ENCODE results near the gene COP1.
"Not testable (repeated sequence)": the region's sequence is repeated elsewhere in the genome, so short reads cannot be mapped to it uniquely, and the experiment has no call there.

COP1 gene

GRCh38 chr1:176033881-176034280 is 173.2 kb downstream of the COP1 start:
- Histone ChIP-seq H3K36me3 (ENCODE audit: insufficient read depth, low read length) (peaks cover 15% of the 10 kb centered on the region), H3K27me3 (ENCODE audit: insufficient read depth, low read length) (no peaks in the 10 kb centered on the region)
- 100% methylated on average over 1 of the region's 2 CpGs for WGBS

GRCh38 chr1:176033474-176033873 is 173.6 kb downstream of the COP1 start:
- H3K4me3 ChIP-seq (ENCODE audit: low read length): no peak overlapping the region
- H3K9me3 ChIP-seq (ENCODE audit: insufficient read depth, low read depth, low read length): no peaks in the 10 kb centered on the region
- H3K9ac ChIP-seq (ENCODE audit: low read depth, low read length): no peak overlapping the region
- H3K36me3 ChIP-seq (ENCODE audit: insufficient read depth, low read length): peaks cover 11% of the 10 kb centered on the region
- no peaks in the 10 kb centered on the region for H3K27me3 ChIP-seq (ENCODE audit: insufficient read depth, low read length)
- no CpG with 5 or more reads among the region's 1 CpG for WGBS
- H3K4me1 ChIP-seq (ENCODE audit: insufficient read depth, low read length): no peaks in the 10 kb centered on the region
- H3K27ac ChIP-seq (ENCODE audit: low read depth, low read length): no peak overlapping the region

More at GRCh38 chr1:176033881-176034280, 173.2 kb downstream of the COP1 start:
- H3K27ac ChIP-seq (ENCODE audit: low read depth, low read length): no peak overlapping the region
- H3K4me3 ChIP-seq (ENCODE audit: low read length): no peak overlapping the region
- H3K4me1 ChIP-seq (ENCODE audit: insufficient read depth, low read length): no peaks in the 10 kb centered on the region
- H3K9ac ChIP-seq (ENCODE audit: low read depth, low read length): no peak overlapping the region
- H3K9me3 ChIP-seq (ENCODE audit: insufficient read depth, low read depth, low read length): no peaks in the 10 kb centered on the region

GRCh38 chr1:176032040-176032645 is 174.9 kb downstream of the COP1 start:
- Histone ChIP-seq H3K9ac (ENCODE audit: low read depth, low read length) (no peak overlapping the region), H3K4me3 (ENCODE audit: low read length) (no peak overlapping the region), H3K9me3 (ENCODE audit: insufficient read depth, low read depth, low read length) (no peaks in the 10 kb centered on the region), H3K36me3 (ENCODE audit: insufficient read depth, low read length) (peaks cover 10% of the 10 kb centered on the region), H3K27ac (ENCODE audit: low read depth, low read length) (no peak overlapping the region), H3K27me3 (ENCODE audit: insufficient read depth, low read length) (no peaks in the 10 kb centered on the region), H3K4me1 (ENCODE audit: insufficient read depth, low read length) (no peaks in the 10 kb centered on the region)
- 89% methylated on average over 1 of the region's 2 CpGs for WGBS

- no peaks in the 10 kb centered on the region for H3K27me3 ChIP-seq (ENCODE audit: insufficient read depth, low read length)
- no peaks in the 10 kb centered on the region for H3K4me1 ChIP-seq (ENCODE audit: insufficient read depth, low read length)
- no peak overlapping the region for H3K9ac ChIP-seq (ENCODE audit: low read depth, low read length)
- WGBS: no CpG with 5 or more reads among the region's 2 CpGs
- no peaks in the 10 kb centered on the region for H3K9me3 ChIP-seq (ENCODE audit: insufficient read depth, low read depth, low read length)
- no peak overlapping the region for H3K27ac ChIP-seq (ENCODE audit: low read depth, low read length)
- peaks cover 16% of the 10 kb centered on the region for H3K36me3 ChIP-seq (ENCODE audit: insufficient read depth, low read length)
- no peak overlapping the region for H3K4me3 ChIP-seq (ENCODE audit: low read length)
Observed at GRCh38 chr1:176029609-176030008, 177.5 kb downstream of the COP1 start.

GRCh38 chr1:176029155-176029554 is 177.9 kb downstream of the COP1 start:
- H3K9ac ChIP-seq (ENCODE audit: low read depth, low read length): no peak overlapping the region

GRCh38 chr1:176027934-176028333 is 179.2 kb downstream of the COP1 start:
- H3K4me3 ChIP-seq (ENCODE audit: low read length); H3K27ac ChIP-seq (ENCODE audit: low read depth, low read length); H3K9me3 ChIP-seq (ENCODE audit: insufficient read depth, low read depth, low read length); H3K27me3 ChIP-seq (ENCODE audit: insufficient read depth, low read length); H3K9ac ChIP-seq (ENCODE audit: low read depth, low read length); H3K4me1 ChIP-seq (ENCODE audit: insufficient read depth, low read length): not testable (repeated sequence)
- peaks cover 16% of the 10 kb centered on the region for H3K36me3 ChIP-seq (ENCODE audit: insufficient read depth, low read length)
- 91% methylated on average over 4 of the region's 4 CpGs for WGBS

More at GRCh38 chr1:176029155-176029554, 177.9 kb downstream of the COP1 start:
- Histone ChIP-seq H3K4me3 (ENCODE audit: low read length) (no peak overlapping the region), H3K27ac (ENCODE audit: low read depth, low read length) (no peak overlapping the region), H3K27me3 (ENCODE audit: insufficient read depth, low read length) (no peaks in the 10 kb centered on the region), H3K4me1 (ENCODE audit: insufficient read depth, low read length) (no peaks in the 10 kb centered on the region), H3K9me3 (ENCODE audit: insufficient read depth, low read depth, low read length) (no peaks in the 10 kb centered on the region), H3K36me3 (ENCODE audit: insufficient read depth, low read length) (peaks cover 16% of the 10 kb centered on the region)

- WGBS: 94% methylated on average over 3 of the region's 3 CpGs
- Histone ChIP-seq H3K9ac (ENCODE audit: low read depth, low read length) (no peak overlapping the region), H3K27ac (ENCODE audit: low read depth, low read length) (no peak overlapping the region), H3K9me3 (ENCODE audit: insufficient read depth, low read depth, low read length) (no peaks in the 10 kb centered on the region), H3K27me3 (ENCODE audit: insufficient read depth, low read length) (no peaks in the 10 kb centered on the region), H3K4me3 (ENCODE audit: low read length) (no peak overlapping the region), H3K36me3 (ENCODE audit: insufficient read depth, low read length) (peaks cover 16% of the 10 kb centered on the region), H3K4me1 (ENCODE audit: insufficient read depth, low read length) (no peaks in the 10 kb centered on the region)
Observed at GRCh38 chr1:176022574-176022973, 184.5 kb downstream of the COP1 start.

- WGBS: 96% methylated on average over 3 of the region's 4 CpGs
- no peak overlapping the region for H3K27ac ChIP-seq (ENCODE audit: low read depth, low read length)
- H3K4me1 ChIP-seq (ENCODE audit: insufficient read depth, low read length): no peaks in the 10 kb centered on the region
- H3K9ac ChIP-seq (ENCODE audit: low read depth, low read length): no peak overlapping the region
- no peaks in the 10 kb centered on the region for H3K27me3 ChIP-seq (ENCODE audit: insufficient read depth, low read length)
- no peak overlapping the region for H3K4me3 ChIP-seq (ENCODE audit: low read length)
- H3K9me3 ChIP-seq (ENCODE audit: insufficient read depth, low read depth, low read length): no peaks in the 10 kb centered on the region
- peaks cover 4% of the 10 kb centered on the region; the same call in 1 of the 2 replicates for H3K36me3 ChIP-seq (ENCODE audit: insufficient read depth, low read length)
Observed at GRCh38 chr1:176017722-176018121, 189.4 kb downstream of the COP1 start.

- Histone ChIP-seq H3K4me1 (ENCODE audit: insufficient read depth, low read length) (no peaks in the 10 kb centered on the region), H3K4me3 (ENCODE audit: low read length) (no peak overlapping the region), H3K9ac (ENCODE audit: low read depth, low read length) (no peak overlapping the region), H3K27ac (ENCODE audit: low read depth, low read length) (no peak overlapping the region), H3K36me3 (ENCODE audit: insufficient read depth, low read length) (peaks cover 29% of the 10 kb centered on the region), H3K27me3 (ENCODE audit: insufficient read depth, low read length) (no peaks in the 10 kb centered on the region), H3K9me3 (ENCODE audit: insufficient read depth, low read depth, low read length) (peaks cover 15% of the 10 kb centered on the region)
- WGBS: 98% methylated on average over 2 of the region's 2 CpGs
Observed at GRCh38 chr1:176009951-176010350, 197.1 kb downstream of the COP1 start.

GRCh38 chr1:176007756-176008389 is 199.2 kb downstream of the COP1 start:
- H3K9ac ChIP-seq (ENCODE audit: low read depth, low read length); H3K27me3 ChIP-seq (ENCODE audit: insufficient read depth, low read length); H3K4me1 ChIP-seq (ENCODE audit: insufficient read depth, low read length); H3K4me3 ChIP-seq (ENCODE audit: low read length); H3K27ac ChIP-seq (ENCODE audit: low read depth, low read length): not testable (repeated sequence)
- WGBS: 94% methylated on average over 28 of the region's 28 CpGs
- Histone ChIP-seq H3K9me3 (ENCODE audit: insufficient read depth, low read depth, low read length) (peaks cover 15% of the 10 kb centered on the region), H3K36me3 (ENCODE audit: insufficient read depth, low read length) (peaks cover 29% of the 10 kb centered on the region)

GRCh38 chr1:175994660-175995059 is 212.4 kb downstream of the COP1 start:
- H3K36me3 ChIP-seq (ENCODE audit: insufficient read depth, low read length); H3K27me3 ChIP-seq (ENCODE audit: insufficient read depth, low read length); H3K4me1 ChIP-seq (ENCODE audit: insufficient read depth, low read length); H3K9ac ChIP-seq (ENCODE audit: low read depth, low read length); H3K4me3 ChIP-seq (ENCODE audit: low read length); H3K9me3 ChIP-seq (ENCODE audit: insufficient read depth, low read depth, low read length); H3K27ac ChIP-seq (ENCODE audit: low read depth, low read length): not testable (repeated sequence)
- 91% methylated on average over 1 of the region's 1 CpG for WGBS

GRCh38 chr1:175992825-175993224 is 214.3 kb downstream of the COP1 start:
- not testable (repeated sequence) for H3K9ac ChIP-seq (ENCODE audit: low read depth, low read length); H3K27ac ChIP-seq (ENCODE audit: low read depth, low read length); H3K27me3 ChIP-seq (ENCODE audit: insufficient read depth, low read length); H3K4me3 ChIP-seq (ENCODE audit: low read length); H3K4me1 ChIP-seq (ENCODE audit: insufficient read depth, low read length); H3K9me3 ChIP-seq (ENCODE audit: insufficient read depth, low read depth, low read length)
- peaks cover 17% of the 10 kb centered on the region for H3K36me3 ChIP-seq (ENCODE audit: insufficient read depth, low read length)
- 91% methylated on average over 8 of the region's 8 CpGs for WGBS

All from HUES64 (cell line).